AG20443 (cell line): ENCODE measurements around the gene ICAM2.
"Not testable (repeated sequence)": the region's sequence is repeated elsewhere in the genome, so short reads cannot be mapped to it uniquely, and the experiment has no call there.

Source experiments
- DNase-seq: peaks from one replicate; pipeline ENCODE4 v3.0.0; 2012; ENCODE audit warnings: low spot score, mixed read lengths

Gene ICAM2

GRCh38 chr17:64009571-64010402 lies 10.6 kb downstream of the ICAM2 start:
- peak; percentile 19 for DNase-seq

DNA sequence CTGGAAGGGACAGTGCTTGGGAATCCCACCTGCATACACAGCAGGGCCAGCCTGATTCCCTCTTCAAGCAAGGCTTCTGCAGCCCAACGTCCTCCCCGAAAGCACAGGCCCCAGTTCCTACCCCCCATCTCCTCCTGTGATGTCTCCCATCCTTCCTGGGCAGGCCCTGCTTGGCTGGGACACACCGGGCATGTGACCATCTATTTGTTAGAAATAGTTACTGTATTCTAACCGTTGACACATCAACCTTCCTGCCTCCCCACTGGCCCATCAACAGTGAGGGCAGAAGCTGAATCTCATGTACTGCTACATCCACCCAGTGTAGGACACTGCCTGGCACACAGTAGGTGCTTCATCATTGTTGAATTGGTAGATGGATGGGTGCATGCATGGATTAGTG lies 11.6 kb downstream of the ICAM2 start:
- peak; percentile 7 for DNase-seq

DNA sequence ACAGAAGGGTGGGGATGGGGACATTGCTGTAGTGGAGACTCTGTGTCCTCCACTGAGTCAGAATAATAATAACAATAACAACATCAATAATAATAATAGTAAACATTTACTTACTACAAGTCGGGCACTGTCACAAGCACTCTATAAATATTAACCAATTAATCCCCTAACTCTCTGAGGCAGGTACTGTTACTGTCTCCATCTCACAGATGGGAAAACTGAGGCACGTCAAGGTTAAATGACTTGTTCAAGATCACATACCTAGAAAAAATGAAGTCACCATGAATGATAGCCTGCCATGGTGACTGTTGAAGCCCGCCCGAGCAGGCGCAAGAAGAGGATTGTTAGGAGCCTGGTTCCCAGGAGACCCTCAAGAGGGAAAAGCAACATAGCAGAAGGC lies 12.1 kb downstream of the ICAM2 start:
- DNase-seq, result no peak

DNA sequence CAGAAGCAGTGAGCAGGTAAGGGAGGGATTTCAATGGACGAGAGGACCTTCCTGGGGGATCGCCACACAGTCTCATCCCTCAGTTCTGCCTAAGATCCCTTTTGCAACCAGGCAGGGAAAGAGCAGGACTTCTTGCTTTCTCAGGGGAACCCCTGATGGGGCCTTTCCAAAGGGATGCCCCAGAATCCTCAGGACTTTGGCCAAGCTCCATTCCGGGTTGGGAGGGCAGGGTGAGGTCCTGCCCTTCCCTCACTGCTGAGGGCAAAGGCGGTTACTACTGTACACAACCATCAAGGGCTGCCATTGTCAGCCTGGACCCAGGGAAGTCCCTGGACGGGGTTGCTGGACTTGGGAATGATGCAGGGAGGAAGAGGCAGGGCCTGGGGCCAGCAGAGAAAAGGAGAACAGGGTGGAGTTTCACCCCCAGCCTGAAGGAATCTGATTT lies 12.6 kb downstream of the ICAM2 start:
- no peak for DNase-seq

- not testable (repeated sequence) for DNase-seq
Observed at GRCh38 chr17:64007089-64007837, 13.2 kb downstream of the ICAM2 start.

- DNase-seq, result peak; percentile 63
Observed at GRCh38 chr17:64006361-64007088, 13.9 kb downstream of the ICAM2 start.

DNA sequence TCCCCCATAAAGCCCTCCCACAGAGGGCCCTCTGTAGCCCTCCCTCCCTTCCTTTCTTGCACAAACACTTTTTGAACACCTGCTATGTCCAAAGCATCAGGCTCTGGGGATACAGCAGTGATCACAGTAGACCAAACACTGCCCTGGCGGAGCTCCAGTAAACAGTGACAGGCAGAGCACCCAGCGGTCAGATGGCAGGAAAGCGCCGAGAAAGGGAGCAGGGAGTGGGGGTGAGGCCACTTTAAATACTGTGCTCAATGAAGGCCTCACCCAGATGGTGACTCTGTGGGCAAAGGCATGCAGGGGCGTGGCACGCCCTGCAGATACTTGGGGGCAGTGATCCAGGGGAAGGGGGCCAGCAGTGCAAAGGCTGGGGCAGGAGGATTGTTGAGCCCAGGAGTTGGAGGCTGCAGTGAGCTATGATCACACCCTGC lies 14.7 kb downstream of the ICAM2 start:
- peak; percentile 52 for DNase-seq

- no peak for DNase-seq
Observed at GRCh38 chr17:64004903-64005733, 15.3 kb downstream of the ICAM2 start.

DNA sequence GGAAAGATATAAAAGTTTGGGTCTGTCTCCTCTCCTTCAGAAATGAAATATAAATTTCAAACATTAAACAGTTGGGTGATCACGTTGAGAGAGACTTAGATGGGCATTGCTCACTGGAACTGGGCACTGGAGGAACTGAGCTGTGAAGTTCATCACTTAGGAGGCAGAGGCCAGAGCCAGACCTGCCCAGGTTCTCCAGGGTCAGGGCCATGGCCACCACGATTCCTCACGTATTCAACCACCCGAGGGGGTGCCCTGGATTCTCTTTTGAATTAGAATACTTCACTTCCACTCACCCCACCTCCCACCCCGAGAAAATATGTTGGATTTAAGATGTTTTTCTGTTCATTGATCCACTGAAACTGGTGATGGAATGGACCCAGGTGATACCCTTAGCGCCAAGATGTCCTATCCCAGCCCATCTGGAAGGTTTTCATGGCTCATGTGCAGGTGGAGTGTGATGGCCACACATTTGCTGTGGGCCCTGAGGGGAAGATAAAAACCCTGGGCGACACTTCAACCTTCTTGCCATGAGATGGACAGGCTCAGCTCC lies 16.1 kb downstream of the ICAM2 start:
- no peak for DNase-seq

DNA sequence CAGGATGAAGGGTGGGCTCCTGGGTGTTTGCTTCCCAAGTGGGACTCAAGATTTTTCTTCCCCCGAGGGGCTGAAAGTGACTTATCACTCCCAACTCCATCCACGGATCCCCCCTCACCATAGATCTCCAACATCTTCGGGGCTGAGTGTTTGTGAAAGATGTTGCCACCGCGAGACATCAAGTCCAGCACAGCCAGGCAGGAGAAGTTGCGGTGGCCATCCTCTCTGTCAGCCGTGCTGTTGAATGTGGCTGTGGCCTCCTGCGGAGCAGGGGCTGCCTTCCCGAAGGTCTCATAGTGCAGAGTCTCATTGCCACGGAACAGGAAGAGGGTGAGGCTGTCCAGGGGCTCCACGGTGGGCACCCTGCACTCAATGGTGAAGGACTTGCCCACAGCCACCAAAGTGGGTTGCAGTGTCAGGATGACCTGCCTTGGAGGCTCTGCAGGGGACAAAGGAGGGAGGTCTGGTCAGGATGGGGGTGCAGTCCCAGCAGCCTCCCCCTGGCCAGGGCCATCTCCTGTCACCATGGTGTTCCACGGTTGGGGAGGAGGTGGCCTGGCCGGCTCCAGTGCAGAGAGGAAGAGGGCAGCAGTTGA lies 16.8 kb downstream of the ICAM2 start:
- peak; percentile 2 for DNase-seq

DNA sequence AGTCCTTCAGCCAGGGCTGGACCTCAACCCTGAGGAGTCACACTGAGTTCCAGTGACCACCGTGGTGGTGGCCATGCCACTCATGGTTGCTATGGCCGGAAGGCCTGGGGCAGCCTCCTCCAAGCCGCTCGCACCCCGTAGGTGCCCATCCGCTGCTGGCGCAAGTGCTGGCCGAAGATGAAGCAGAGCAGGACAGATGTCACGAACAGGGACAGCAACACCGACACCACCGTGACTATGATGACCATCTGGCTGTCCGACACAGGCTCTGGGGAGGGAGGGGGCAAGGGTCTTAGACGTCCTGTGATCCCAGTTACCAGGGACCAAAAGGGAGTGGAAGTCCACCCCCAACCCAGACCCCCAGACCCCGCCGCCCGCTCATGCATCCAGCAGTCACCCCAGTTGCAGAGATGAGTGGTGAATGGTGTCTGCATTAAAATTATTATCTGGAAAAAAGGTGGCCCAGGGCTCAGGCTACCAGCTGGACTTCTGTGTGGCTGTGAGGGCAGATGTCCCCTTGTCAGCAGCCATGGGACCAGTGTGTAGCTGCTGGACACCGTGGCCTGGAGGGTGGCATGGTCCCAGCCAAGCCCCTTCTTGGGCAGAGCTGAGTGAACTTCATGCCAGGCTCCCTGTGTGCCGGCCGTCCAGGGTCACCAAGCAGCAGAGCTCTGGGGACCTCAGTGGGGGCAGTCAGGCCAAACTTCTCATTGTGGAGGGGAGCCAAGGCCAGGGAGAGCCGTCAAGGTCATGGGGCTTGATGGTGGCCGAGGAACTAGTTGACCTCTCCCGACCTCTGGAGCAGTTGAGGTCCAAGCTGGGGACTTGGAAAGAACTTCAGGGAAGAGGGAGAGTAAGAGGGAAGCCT lies 17.5 kb downstream of the ICAM2 start:
- peak; percentile 6 for DNase-seq

GRCh38 chr17:64001763-64002529 lies 18.5 kb downstream of the ICAM2 start:
- peak; percentile 54 for DNase-seq

DNA sequence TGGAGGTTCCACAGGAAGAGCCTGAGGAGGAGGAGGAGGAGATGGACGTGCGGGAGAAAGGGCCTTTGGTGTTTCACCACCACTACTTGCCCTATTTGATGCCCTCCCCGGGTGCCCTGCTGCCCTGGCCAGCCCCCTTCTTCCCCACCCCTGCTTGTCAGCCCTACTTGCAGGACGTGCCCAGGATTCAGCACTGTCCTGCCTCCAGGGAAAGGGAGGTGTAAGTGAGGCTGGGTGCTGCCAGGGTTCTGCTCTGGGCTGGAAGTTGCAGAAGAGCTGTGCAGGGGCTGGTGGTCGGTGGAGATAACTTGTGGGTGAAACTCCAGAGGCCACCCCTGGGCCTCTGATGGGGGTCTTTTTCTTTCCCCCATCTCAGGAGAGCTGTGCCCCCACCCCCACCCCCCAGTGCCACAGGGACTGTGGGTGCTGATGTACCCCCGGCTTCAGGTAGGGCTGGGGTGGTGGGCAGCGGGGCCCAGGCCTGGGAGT lies 19.3 kb downstream of the ICAM2 start:
- DNase-seq, result peak; percentile 4

- DNase-seq, result peak; percentile 4
Observed at GRCh38 chr17:63999680-64000531, 20.5 kb downstream of the ICAM2 start.

DNA sequence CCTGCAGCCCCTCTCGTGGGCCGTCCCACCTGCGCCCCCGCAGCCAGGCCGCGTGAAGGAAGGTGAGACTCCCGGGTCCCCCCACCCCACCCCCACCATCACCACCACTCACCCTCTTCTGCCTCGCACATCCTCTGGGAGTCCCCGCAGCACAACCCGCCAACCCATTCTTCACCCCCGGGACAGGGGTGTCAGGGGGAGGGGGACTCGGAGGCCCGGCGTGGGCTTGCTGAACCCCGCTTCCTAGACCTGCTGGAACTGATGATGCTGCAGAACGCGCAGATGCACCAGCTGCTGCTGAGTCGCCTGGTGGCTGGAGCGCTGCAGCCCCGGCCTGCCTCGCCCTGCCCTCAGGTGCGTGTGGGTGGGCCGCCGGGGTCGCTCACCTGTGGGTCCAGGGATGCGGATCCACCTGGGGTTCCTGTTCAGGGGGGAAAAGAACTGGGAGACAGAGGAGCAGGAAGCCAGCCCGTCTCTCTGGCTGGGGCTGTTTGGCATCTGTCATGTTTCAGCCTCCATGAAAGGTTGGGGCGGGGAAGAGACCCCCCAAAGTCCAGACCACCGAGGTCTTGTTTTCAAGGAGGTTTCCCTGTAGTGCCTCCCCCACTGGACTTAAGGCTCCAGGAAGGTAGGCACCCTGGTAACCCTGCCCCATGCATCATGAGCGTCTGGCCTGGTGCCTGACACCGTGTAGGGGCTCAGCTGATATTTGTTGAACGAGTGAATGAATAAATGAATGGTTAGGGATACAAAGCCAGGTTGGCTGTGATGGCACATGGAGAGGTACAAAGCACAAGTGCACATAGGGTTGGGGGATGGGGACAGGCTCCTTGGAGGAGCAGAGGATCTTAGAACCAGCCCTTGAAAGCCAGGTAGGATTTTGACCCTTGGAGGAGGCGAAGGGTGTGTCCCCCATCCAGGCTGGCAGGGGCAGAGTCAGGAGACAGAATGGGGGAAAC lies 21.4 kb downstream of the ICAM2 start:
- peak; percentile 11 for DNase-seq

DNA sequence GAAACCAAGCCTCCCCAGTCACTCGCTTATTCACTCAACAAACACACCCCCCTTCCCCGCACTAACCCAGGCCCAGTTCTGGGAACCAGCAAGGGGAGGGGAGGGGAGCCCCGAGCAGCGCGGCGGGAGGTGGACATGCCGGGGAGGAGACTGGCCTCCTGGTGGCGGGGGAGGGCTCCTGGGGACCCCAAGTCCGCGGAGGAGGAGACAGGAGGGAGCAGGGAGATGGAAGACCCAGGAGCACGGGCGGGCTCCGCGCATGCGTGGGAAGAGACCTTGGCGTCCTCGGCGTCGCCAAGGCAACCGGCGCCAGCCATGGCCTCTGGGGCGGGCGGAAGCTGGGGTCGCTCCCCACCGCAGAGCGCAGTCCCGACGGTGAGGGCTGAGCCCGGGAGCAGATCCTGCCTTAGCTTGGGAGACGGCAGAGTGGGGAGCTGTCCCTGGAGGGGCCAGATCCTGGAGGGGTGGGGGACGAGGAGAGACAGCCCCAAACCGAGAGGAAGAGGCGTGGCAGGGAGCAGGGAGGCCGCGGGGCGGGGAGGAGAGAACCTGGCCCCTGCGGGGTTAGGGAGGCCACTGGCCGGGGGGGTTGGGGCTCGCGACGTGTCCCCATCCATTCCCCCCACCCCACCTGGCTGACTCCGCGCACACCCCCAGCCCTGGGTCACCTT lies 22.2 kb downstream of the ICAM2 start, which contains the start of gene PRR29:
Gene PRR29, plus strand, starts transcription at position 302 of the 671 bp plus-strand sequence. Its CDS starts 14 bp downstream, at position 316.
- peak; percentile 97 for DNase-seq
